GM21737 (cell line): Measurements from ENCODE around the gene RALGPS1.

Source experiments
- ATAC-seq: cut with Tn5 transposase; IDR thresholded peaks from one replicate; pipeline ENCODE4 v1.9.1; 2021; ENCODE audit warnings: mild to moderate bottlenecking, moderate library complexity; ENCODE audit not compliant: unreplicated experiment

RALGPS1 gene

GRCh38 chr9:127092041-127092608 is 177.5 kb downstream of the RALGPS1 start:
- ATAC-seq = no peak

GRCh38 chr9:127093319-127094020 is 178.9 kb downstream of the RALGPS1 start:
- ATAC-seq = no peak

GRCh38 chr9:127095411-127095810 is 180.8 kb downstream of the RALGPS1 start:
- no peak for ATAC-seq

- no peak for ATAC-seq
Measured at GRCh38 chr9:127096208-127096607, 181.6 kb downstream of the RALGPS1 start.

GRCh38 chr9:127097683-127098082 is 183.1 kb downstream of the RALGPS1 start:
- no peak for ATAC-seq

- no peak for ATAC-seq
Measured at GRCh38 chr9:127098916-127099553, 184.5 kb downstream of the RALGPS1 start.

- no peak for ATAC-seq
Measured at GRCh38 chr9:127099664-127100063, 185.1 kb downstream of the RALGPS1 start.

GRCh38 chr9:127102176-127102575 is 187.6 kb downstream of the RALGPS1 start:
- no peak for ATAC-seq

- no peak for ATAC-seq
Measured at GRCh38 chr9:127102788-127103187, 188.2 kb downstream of the RALGPS1 start.

- ATAC-seq = no peak
Measured at GRCh38 chr9:127104581-127105311, 190.2 kb downstream of the RALGPS1 start.

- no peak for ATAC-seq
Measured at GRCh38 chr9:127105805-127106465, 191.4 kb downstream of the RALGPS1 start.

GRCh38 chr9:127106466-127106855 is 191.9 kb downstream of the RALGPS1 start:
- no peak for ATAC-seq

- ATAC-seq = no peak
Measured at GRCh38 chr9:127107171-127107928, 192.8 kb downstream of the RALGPS1 start.

- ATAC-seq = no peak
Measured at GRCh38 chr9:127107929-127108876, 193.6 kb downstream of the RALGPS1 start.

GRCh38 chr9:127109212-127109711 is 194.7 kb downstream of the RALGPS1 start:
- ATAC-seq = no peak

GRCh38 chr9:127112056-127112455 is 197.5 kb downstream of the RALGPS1 start:
- no peak for ATAC-seq

- ATAC-seq = no peak
Measured at GRCh38 chr9:127112735-127113161, 198.2 kb downstream of the RALGPS1 start.

- ATAC-seq = no peak
Measured at GRCh38 chr9:127113191-127113972, 198.8 kb downstream of the RALGPS1 start.
